GM19455 (cell line): ENCODE data around the gene EXO1.

Experiments used
- ATAC-seq: cut with Tn5 transposase; IDR thresholded peaks from one replicate; pipeline ENCODE4 v1.9.1; 2021; ENCODE audit not compliant: unreplicated experiment

EXO1 gene

GRCh38 chr1:241881440-241881839 is 33.4 kb downstream of the EXO1 start:
- no peak for ATAC-seq

GRCh38 chr1:241883159-241883558 is 35.2 kb downstream of the EXO1 start:
- ATAC-seq = no peak

- ATAC-seq = no peak
Measured at GRCh38 chr1:241888232-241888631, 40.2 kb downstream of the EXO1 start.

GRCh38 chr1:241891296-241891695 is 43.3 kb downstream of the EXO1 start:
- ATAC-seq = no peak

GRCh38 chr1:241894016-241894415 is 46.0 kb downstream of the EXO1 start:
- ATAC-seq = no peak

- ATAC-seq = no peak
Measured at GRCh38 chr1:241895013-241895412, 47.0 kb downstream of the EXO1 start.

GRCh38 chr1:241896670-241896962 is 48.6 kb downstream of the EXO1 start:
- no peak for ATAC-seq

- ATAC-seq = no peak
Measured at GRCh38 chr1:241899210-241899609, 51.2 kb downstream of the EXO1 start.

GRCh38 chr1:241900381-241900780 is 52.4 kb downstream of the EXO1 start:
- ATAC-seq = no peak

- ATAC-seq = no peak
Measured at GRCh38 chr1:241902391-241903065, 54.5 kb downstream of the EXO1 start.

- no peak for ATAC-seq
Measured at GRCh38 chr1:241916196-241916595, 68.2 kb downstream of the EXO1 start.

- no peak for ATAC-seq
Measured at GRCh38 chr1:241917487-241917886, 69.5 kb downstream of the EXO1 start.

- no peak for ATAC-seq
Measured at GRCh38 chr1:241918879-241919278, 70.9 kb downstream of the EXO1 start.

- ATAC-seq = no peak
Measured at GRCh38 chr1:241924080-241924808, 76.2 kb downstream of the EXO1 start.

GRCh38 chr1:241926141-241926540 is 78.1 kb downstream of the EXO1 start:
- ATAC-seq = no peak

GRCh38 chr1:241927321-241927720 is 79.3 kb downstream of the EXO1 start:
- ATAC-seq = no peak

GRCh38 chr1:241932845-241933244 is 84.8 kb downstream of the EXO1 start:
- no peak for ATAC-seq

- ATAC-seq = no peak
Measured at GRCh38 chr1:241934201-241934848, 86.3 kb downstream of the EXO1 start.

- no peak for ATAC-seq
Measured at GRCh38 chr1:241934866-241935265, 86.9 kb downstream of the EXO1 start.
